ENCODE data around the gene CCNT2. TPM values are rescaled to one million over a fixed set of nuclear protein-coding genes. Genes with fewer than 3 reads are reported as not detected.
"Not testable (repeated sequence)": the region's sequence is repeated elsewhere in the genome, so short reads cannot be mapped to it uniquely, and the experiment has no call there.

Gene CCNT2
- total RNA-seq, 1 experiment from 2014 or later = 15.6 TPM

DNA sequence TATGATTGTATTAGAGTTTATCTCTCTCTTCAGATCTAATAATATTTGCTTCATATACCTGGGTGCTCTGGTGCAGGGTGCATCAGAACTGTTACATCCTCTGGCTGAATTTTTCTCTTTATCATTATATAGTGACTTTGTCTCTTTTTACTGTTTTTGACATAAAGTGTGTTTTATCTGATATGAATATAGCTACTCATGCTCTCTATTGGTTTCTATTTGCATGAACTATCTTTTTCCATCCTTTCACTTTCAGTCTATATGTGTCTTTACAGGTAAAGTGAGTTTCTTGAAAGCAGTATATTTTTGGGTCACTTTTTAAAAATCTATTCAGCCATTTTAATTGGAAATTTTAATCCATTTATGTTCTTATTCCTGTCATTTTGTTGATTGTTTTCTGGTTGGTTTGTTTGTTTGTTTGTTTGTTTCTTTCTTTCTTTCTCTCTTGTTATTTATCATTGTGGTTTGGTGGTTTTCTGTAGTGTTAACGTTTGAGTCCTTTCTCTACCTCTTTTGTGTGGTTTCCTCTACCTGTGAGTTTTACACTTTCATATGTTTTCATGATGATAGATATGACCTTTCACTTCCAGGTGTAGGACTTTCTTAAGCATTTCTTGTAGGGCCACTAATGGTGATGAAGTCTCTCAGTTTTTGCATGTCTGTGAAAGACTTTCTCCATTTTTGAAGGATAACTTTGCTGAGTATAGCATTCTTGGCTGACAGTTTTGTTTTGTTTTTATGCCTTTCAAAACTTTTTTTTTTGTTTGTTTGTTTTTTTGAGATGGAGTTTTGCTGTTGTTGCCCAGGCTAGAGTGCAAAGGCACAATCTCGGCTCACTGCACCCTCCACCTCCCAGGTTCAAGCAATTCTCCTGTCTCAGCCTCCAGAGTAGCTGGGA lies 54.9 kb downstream of the CCNT2 start:
- DNase-seq (ENCODE audit: low read depth) = no peak

DNA sequence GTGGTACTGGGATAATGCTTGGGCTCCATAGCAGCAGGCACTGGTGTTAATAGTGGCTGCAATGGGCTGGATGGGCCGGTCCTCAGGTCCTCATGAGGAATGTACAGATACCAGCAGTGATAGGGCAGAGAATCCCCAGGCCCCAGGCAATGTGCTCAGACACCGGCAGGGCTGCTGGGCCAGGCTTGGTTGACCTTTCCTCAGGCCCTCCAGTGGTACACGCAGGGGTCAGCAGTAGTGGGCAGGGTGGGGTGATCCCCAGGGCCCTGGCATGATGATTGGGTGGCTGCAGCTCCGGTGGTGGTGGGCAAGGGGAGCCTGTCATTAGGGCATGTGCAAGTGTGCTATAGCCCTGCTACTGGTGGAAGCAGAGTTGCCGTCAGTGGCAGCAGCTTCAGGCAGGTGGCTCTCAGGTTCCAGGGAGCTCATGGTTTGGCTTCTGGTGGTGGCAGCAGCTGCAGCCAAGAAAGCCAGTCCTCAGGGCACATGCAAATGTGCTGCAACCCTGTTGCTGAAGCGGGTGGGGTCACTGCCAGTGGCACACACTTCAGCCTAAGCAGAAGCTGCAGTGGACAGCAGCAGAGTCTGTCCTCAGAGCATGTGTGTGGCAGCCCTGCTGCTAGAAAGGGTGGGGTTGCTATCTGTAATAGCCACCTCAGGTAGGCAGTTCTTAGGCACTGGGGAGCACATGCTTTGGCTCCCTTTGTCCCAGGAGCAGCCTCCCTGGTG lies 56.8 kb downstream of the CCNT2 start:
- DNase-seq (ENCODE audit: low read depth) = no peak

DNA sequence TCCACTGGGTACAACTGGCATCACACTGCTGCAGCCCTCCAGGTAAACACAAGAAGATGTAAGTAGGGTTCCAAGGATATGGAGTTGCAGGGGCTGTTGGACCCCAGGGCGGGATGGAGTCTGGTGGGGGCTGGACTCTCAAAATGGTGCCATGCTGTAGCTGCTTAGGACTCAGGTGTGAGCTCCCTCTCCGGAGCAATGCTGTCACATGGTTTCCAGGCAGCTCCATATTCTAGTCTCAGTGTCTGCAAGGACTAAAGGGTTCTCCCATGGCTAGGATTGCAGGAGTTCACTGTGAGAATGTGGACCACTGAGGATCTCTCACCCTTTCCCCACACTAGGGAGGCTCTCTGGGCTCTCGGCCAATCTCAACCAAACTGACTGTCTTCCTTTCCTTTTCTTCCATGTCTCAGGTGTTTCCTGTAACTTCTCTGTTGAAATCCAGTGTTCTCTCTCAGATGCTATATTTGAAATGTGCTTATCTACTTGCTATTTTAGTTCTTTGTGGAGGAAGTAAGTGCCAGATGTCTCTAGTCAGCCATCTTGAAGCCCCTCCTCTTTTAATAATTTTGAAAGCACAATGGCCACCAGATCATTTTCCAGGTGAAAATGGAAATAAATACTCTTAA lies 57.6 kb downstream of the CCNT2 start:
- DNase-seq (ENCODE audit: low read depth) = no peak

DNA sequence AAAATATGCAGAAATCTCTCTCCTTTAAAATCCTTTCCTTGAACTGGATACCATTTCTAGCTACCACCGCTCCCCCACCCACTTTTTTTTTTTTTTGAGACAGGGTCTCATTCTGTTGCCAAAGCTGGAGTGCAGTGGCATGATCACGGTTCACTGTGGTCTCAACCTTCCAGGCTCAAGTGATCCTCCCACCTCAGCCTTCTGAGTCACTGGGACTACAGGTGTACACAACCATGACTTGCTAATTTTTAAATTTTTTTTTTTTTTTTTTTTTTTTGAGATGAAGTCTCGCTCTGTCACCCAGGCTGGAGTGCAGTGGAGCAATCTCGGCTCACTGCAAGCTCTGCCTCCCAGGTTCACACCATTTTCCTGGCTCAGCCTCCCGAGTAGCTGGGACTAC lies 58.5 kb downstream of the CCNT2 start:
- DNase-seq (ENCODE audit: low read depth) = not testable (repeated sequence)

DNA sequence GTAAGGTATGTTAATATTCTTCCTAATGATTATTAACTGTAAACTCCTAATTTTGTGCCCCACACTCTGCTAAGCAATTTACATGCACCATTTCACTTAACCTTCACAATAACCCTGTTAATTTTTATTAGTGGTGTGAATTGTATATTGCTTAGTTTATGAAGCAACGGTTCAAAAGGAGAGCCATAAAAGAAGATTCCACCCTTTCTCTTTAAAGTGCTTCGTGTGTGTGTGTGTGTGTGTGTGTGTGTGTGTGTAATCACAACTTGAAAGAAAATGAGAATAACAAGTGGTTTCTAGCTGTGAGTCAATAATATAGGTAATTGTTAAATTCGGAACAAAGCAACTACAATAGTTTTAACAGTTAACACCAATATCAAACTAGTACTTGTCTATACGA lies 60.6 kb downstream of the CCNT2 start:
- no peak for DNase-seq (ENCODE audit: low read depth)

DNA sequence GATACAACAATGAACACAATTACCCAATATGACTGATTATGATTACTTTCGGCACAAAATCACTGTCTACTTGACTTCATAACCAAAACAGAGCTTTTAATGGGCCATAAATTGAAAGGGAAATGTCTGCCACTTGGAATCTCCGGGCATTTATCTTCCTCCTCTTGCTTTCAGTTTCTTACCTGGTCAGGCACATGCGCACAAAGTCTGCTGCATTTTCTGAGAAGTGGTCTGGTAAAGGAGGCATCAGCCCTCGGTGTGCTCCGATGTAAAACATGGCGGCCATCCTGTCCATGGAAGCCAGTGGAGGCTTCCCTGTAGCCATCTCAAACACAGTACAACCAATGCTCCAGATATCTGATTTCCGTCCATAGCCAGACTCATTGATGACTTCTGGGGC lies 62.0 kb downstream of the CCNT2 start:
- DNase-seq (ENCODE audit: low read depth) = no peak

DNA sequence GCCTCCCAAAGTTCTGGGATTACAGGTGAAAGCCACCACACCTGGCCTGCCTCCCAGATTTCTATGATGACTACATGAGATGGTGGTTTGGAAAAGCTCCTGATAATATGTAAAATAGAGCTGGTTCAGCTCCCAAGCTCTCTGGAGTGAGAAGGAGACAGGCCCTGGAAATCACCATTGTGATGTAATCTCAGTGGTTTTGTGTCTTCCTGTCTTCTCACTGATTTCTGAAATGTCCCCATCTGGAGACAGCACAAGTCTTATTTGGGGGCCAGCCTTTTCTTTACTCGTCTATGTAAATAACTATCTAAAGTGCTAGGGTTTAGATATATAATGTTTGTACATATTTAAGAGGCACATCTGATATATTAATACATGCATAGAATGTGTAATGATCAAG lies 64.0 kb downstream of the CCNT2 start:
- DNase-seq (ENCODE audit: low read depth) = no peak

DNA sequence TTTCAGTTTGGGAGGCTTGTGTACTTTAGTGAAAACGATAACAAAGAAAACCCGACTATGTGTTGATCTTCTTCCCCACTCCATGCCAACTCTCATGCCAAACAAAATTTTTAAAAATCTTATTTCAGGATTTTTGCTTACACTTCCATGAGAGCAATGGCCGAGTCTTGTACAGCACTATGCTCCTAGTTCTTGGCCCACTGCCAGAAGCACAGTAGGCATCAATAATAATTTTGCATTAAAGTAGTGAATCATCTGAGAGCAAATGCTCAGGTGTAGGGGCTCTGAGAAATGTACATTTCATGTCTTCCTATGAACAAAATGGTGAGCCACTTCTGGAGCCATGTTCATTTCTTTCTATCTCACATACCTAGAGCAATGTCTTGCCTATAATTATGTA lies 66.4 kb downstream of the CCNT2 start:
- no peak for DNase-seq (ENCODE audit: low read depth)

DNA sequence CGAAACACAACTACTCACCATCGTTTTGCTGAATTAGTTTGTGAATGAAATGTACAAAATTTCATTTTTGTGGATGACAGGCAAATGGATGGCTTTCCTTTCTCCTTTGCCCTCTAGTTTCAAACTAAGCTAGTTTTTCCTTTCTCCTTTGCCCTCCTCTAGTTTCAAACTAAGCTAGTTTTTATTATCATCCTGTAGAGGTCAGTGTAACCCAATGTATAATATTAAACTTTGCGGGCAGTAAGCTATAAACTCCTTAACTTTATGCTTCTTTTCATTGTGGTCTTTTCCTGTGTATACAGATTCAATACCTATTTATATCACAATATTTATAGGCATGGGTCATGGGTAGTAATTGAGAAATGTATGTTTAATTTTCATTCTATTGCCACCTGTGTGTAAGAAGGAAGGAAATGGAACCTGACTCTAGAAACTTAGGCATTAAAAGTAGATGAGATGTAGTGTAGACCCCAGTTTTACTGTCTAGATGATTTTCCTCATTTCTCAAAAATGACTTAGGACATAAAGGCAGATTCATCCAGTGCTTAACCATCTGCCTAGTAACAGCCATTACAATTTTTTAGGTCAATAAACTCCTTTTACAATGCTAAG lies 70.5 kb downstream of the CCNT2 start:
- DNase-seq (ENCODE audit: low read depth) = no peak

DNA sequence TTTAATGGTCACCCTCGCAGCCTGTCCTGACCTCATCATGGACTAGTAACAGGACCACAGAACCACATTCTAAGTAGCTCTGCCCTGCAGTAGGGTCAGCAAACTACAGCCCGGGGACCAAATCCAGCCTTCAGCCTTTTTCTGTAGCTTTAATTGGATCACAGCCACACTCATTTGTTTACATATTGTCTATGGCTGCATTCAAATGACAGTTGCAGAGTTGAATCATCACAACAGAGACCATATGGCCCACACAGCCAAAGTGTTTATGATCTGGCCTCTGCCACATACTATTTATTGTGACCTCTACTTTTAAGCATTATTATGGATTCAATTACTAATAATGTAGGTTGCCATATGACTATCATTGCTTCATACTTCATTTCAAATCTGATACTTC lies 80.9 kb downstream of the CCNT2 start:
- no peak for DNase-seq (ENCODE audit: low read depth)

DNA sequence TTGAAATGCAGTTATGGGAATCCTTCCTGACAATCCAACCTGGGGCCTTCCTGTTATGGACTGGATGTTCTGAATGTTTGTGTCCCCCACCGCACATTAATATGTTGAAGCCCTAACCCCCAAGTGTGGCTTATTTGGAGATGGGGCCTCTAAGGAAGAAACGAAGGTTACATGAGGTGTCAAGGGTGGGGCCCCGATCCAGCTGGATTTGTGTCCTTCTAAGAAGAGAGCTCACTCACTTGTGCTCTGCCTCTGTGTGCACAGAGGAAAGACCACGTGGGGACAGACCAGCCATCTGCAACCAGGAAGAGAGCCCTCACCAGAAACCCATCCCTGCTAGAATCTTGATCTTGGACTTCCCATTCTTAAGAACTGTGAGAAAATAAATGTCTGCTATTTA lies 84.2 kb downstream of the CCNT2 start:
- no peak for DNase-seq (ENCODE audit: low read depth)

DNA sequence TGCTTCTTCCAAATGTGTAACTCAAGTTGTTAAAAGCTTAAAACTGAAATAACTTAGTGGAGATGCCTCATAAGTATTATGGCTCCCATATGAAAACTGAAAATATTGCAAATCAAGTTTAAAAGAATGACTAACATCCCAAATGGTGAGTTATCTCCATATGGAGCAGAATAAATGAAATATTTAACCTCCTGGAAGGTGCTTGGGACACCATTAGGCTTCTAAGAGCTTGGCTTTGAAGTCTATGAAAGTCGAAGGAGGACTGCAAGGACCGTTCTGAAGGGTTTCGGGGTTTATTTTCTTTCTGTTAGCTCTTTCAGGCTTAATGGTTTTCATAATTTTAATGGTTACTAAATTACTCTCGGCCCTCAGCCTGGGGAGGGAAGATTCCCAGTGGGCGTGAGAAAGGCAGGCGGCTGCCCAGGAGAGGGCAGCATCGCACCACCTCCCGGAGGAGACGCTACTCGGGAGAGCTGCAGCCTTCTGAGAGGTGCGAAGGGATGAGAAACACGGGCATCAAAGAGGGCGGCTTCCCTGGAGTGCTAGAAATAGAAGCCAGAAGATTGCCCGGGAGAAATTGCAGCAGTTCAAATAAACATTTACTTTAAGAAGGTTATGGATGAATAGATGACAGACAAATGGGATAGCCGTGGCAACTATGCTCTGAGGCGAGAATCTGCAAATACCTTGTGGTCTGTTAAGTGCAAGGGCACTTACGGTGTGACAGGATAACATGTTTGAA lies 85.6 kb downstream of the CCNT2 start:
- DNase-seq (ENCODE audit: low read depth) = peak; percentile 66

DNA sequence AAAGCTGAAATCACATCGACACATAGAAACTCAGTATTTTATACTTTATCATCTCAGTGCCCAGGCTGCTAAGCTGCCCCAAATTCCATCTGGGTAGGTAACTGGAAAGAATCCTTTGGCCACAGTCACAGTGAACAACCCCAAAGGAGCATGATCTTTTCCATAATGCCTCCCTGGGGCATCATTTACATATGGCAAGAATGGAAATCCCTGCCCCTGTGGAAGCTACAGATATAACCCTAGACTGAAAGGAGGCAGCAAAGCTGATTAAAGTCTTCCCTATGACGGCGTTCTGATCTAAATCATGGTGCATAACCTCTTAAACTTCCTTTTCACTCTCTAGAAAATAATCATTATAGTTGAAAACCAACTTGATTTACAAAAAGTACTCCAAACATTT lies 87.1 kb downstream of the CCNT2 start:
- no peak for DNase-seq (ENCODE audit: low read depth)

Other genes with a start within 250 kb of the CCNT2 start
- 0.47 and 1.0 TPM in 2 replicates for gene TMEM163, start 199.8 kb upstream of the CCNT2 start, total RNA-seq (2014; rRNA removed; shearing (Covaris generic))
- gene ACMSD, start 80.2 kb upstream of the CCNT2 start, total RNA-seq (2014; rRNA removed; shearing (Covaris generic)) = not detected in 2 replicates
- not detected in 2 replicates for gene MAP3K19, start 128.6 kb downstream of the CCNT2 start, total RNA-seq (2014; rRNA removed; shearing (Covaris generic))
- 26.7 and 31.2 TPM in 2 replicates for gene RAB3GAP1, start 133.5 kb downstream of the CCNT2 start, total RNA-seq (2014; rRNA removed; shearing (Covaris generic))